Measurements from ENCODE around the gene ACTL8.

ACTL8 gene

GRCh38 chr1:17875882-17876280 is 120.7 kb downstream of the ACTL8 start:
- H3K27ac ChIP-seq: no peak overlapping the region
- no peak for TF ChIP-seq CTCF (conservative IDR thresholded peaks at IDR 0.05)
